Measurements from ENCODE around the gene ARHGAP19. TPM values are rescaled to one million over a fixed set of nuclear protein-coding genes. Genes with fewer than 3 reads are reported as not detected.

The ARHGAP19 gene
- total and polyA plus RNA-seq, 3 experiments from 2014 or later, result 8.9 to 26.5 (median 23.3) TPM

- peaks cover 0 to 1% of the 10 kb centered on the region in 2 donors for H3K27me3 Mint-ChIP-seq
- Histone ChIP-seq H3K36me3 (ENCODE audit: insufficient read depth, low read length) (no peaks in the 10 kb centered on the region), H3K27me3 (ENCODE audit: insufficient read depth, low read length, poor library complexity, severe bottlenecking) (no peaks in the 10 kb centered on the region), H3K9me3 (ENCODE audit: low read length) (no peaks in the 10 kb centered on the region), H3K4me1 (ENCODE audit: insufficient read depth, low read length) (no peaks in the 10 kb centered on the region), H3K4me3 (ENCODE audit: low read length) (no peak overlapping the region), H3K27ac (ENCODE audit: low read depth, low read length) (no peak overlapping the region)
- no peaks in the 10 kb centered on the region for H3K9me3 Mint-ChIP-seq
- no peaks in the 10 kb centered on the region for H3K36me3 Mint-ChIP-seq
- H3K4me1 Mint-ChIP-seq, result no peaks in the 10 kb centered on the region
- ChIA-PET POLR2A (no interaction called here), CTCF (interaction anchor here (1.4 kb wide), 1 partner anchor 11 kb away, joined by 4 read pairs; the partner anchor contains the start of gene FRAT1)
- peak overlapping the region in 3 of 8 donors; percentile 3 to 40 (median 17) for H3K27ac Mint-ChIP-seq
- H3K4me3 Mint-ChIP-seq, result no peak overlapping the region
- no peak for DNase-seq
These were observed 15.7 kb upstream of the ARHGAP19 start for GRCh38 chr10:97307866-97308780.

- Histone ChIP-seq H3K9me3 (ENCODE audit: low read length) (no peaks in the 10 kb centered on the region), H3K27ac (ENCODE audit: low read depth, low read length) (no peak overlapping the region), H3K36me3 (ENCODE audit: insufficient read depth, low read length) (no peaks in the 10 kb centered on the region), H3K27me3 (ENCODE audit: insufficient read depth, low read length, poor library complexity, severe bottlenecking) (no peaks in the 10 kb centered on the region), H3K4me1 (ENCODE audit: insufficient read depth, low read length) (no peaks in the 10 kb centered on the region), H3K4me3 (ENCODE audit: low read length) (no peak overlapping the region)
- Mint-ChIP-seq H3K4me3 (no peak overlapping the region), H3K9me3 (no peaks in the 10 kb centered on the region), H3K4me1 (no peaks in the 10 kb centered on the region), H3K27ac (no peak overlapping the region), H3K27me3 (peaks cover 0 to 1% of the 10 kb centered on the region in 2 donors), H3K36me3 (no peaks in the 10 kb centered on the region)
- POLR2A ChIA-PET, result no interaction called here
- no peak for DNase-seq
- CTCF ChIA-PET, result interaction anchor here (1.4 kb wide), 1 partner anchor 11 kb away, joined by 4 read pairs; the partner anchor contains the start of gene FRAT1
These were observed 15.0 kb upstream of the ARHGAP19 start for GRCh38 chr10:97307441-97307840.

GRCh38 chr10:97302088-97302791, 9.8 kb upstream of the ARHGAP19 start:
- ChIA-PET POLR2A (no interaction called here), CTCF (no interaction called here)
- H3K27me3 ChIP-seq (ENCODE audit: insufficient read depth, low read length, poor library complexity, severe bottlenecking), result no peaks in the 10 kb centered on the region
- peaks cover 0 to 5% (median 0%) of the 10 kb centered on the region in 3 donors for H3K36me3 Mint-ChIP-seq
- H3K4me3 Mint-ChIP-seq, result no peak overlapping the region
- no peak for DNase-seq
- H3K27me3 Mint-ChIP-seq, result peaks cover 0 to 1% of the 10 kb centered on the region in 2 donors
- no peaks in the 10 kb centered on the region for H3K36me3 ChIP-seq (ENCODE audit: insufficient read depth, low read length)
- no peak overlapping the region for H3K27ac Mint-ChIP-seq
- H3K4me3 ChIP-seq (ENCODE audit: low read length), result no peak overlapping the region
- no peaks in the 10 kb centered on the region for H3K9me3 ChIP-seq (ENCODE audit: low read length)
- no peak overlapping the region for H3K27ac ChIP-seq (ENCODE audit: low read depth, low read length)
- H3K9me3 Mint-ChIP-seq, result no peaks in the 10 kb centered on the region
- H3K4me1 ChIP-seq (ENCODE audit: insufficient read depth, low read length), result no peaks in the 10 kb centered on the region
- H3K4me1 Mint-ChIP-seq, result no peaks in the 10 kb centered on the region

- Mint-ChIP-seq H3K36me3 (peaks cover 0 to 5% (median 0%) of the 10 kb centered on the region in 3 donors), H3K9me3 (no peaks in the 10 kb centered on the region), H3K27me3 (peaks cover 0 to 2% of the 10 kb centered on the region in 2 donors), H3K4me3 (no peak overlapping the region), H3K27ac (peak overlapping the region in 1 of 8 donors; percentile 26), H3K4me1 (no peaks in the 10 kb centered on the region)
- ChIA-PET CTCF (no interaction called here), POLR2A (no interaction called here)
- Histone ChIP-seq H3K27ac (ENCODE audit: low read depth, low read length) (no peak overlapping the region), H3K4me3 (ENCODE audit: low read length) (no peak overlapping the region), H3K27me3 (ENCODE audit: insufficient read depth, low read length, poor library complexity, severe bottlenecking) (no peaks in the 10 kb centered on the region), H3K4me1 (ENCODE audit: insufficient read depth, low read length) (no peaks in the 10 kb centered on the region), H3K36me3 (ENCODE audit: insufficient read depth, low read length) (no peaks in the 10 kb centered on the region), H3K9me3 (ENCODE audit: low read length) (no peaks in the 10 kb centered on the region)
- DNase-seq, result no peak
These were observed 8.5 kb upstream of the ARHGAP19 start for GRCh38 chr10:97300980-97301379.

GRCh38 chr10:97298223-97298571, 5.8 kb upstream of the ARHGAP19 start:
- peak overlapping the region; percentile 39 for H3K27ac ChIP-seq (ENCODE audit: low read depth, low read length)
- H3K9me3 ChIP-seq (ENCODE audit: low read length), result no peaks in the 10 kb centered on the region
- Mint-ChIP-seq H3K9me3 (no peaks in the 10 kb centered on the region), H3K36me3 (peaks cover 0 to 5% (median 0%) of the 10 kb centered on the region in 3 donors), H3K27me3 (peaks cover 2 to 3% of the 10 kb centered on the region in 2 donors), H3K27ac (no peak overlapping the region), H3K4me1 (no peaks in the 10 kb centered on the region), H3K4me3 (no peak overlapping the region)
- no peaks in the 10 kb centered on the region for H3K27me3 ChIP-seq (ENCODE audit: insufficient read depth, low read length, poor library complexity, severe bottlenecking)
- ChIA-PET POLR2A (no interaction called here), CTCF (no interaction called here)
- DNase-seq, result no peak
- H3K4me3 ChIP-seq (ENCODE audit: low read length), result no peak overlapping the region
- no peaks in the 10 kb centered on the region for H3K36me3 ChIP-seq (ENCODE audit: insufficient read depth, low read length)
- no peaks in the 10 kb centered on the region for H3K4me1 ChIP-seq (ENCODE audit: insufficient read depth, low read length)

GRCh38 chr10:97297556-97298222, 5.3 kb upstream of the ARHGAP19 start:
- H3K27ac Mint-ChIP-seq, result no peak overlapping the region
- no peak overlapping the region for H3K4me3 Mint-ChIP-seq
- CTCF ChIA-PET, result no interaction called here
- H3K9me3 Mint-ChIP-seq, result no peaks in the 10 kb centered on the region
- no peaks in the 10 kb centered on the region for H3K36me3 ChIP-seq (ENCODE audit: insufficient read depth, low read length)
- peaks cover 2 to 3% (median 2%) of the 10 kb centered on the region in 3 donors for H3K4me1 Mint-ChIP-seq
- peaks cover 0 to 5% (median 0%) of the 10 kb centered on the region in 3 donors for H3K36me3 Mint-ChIP-seq
- H3K27me3 Mint-ChIP-seq, result peaks cover 2 to 3% of the 10 kb centered on the region in 2 donors
- POLR2A ChIA-PET, result no interaction called here
- no peak for DNase-seq
- no peak overlapping the region for H3K4me3 ChIP-seq (ENCODE audit: low read length)
- no peaks in the 10 kb centered on the region for H3K9me3 ChIP-seq (ENCODE audit: low read length)
- H3K4me1 ChIP-seq (ENCODE audit: insufficient read depth, low read length), result no peaks in the 10 kb centered on the region
- H3K27ac ChIP-seq (ENCODE audit: low read depth, low read length), result peak overlapping the region; percentile 39
- no peaks in the 10 kb centered on the region for H3K27me3 ChIP-seq (ENCODE audit: insufficient read depth, low read length, poor library complexity, severe bottlenecking)

- Histone ChIP-seq H3K4me1 (ENCODE audit: insufficient read depth, low read length) (peaks cover 7% of the 10 kb centered on the region), H3K27ac (ENCODE audit: low read depth, low read length) (no peak overlapping the region), H3K36me3 (ENCODE audit: insufficient read depth, low read length) (no peaks in the 10 kb centered on the region), H3K27me3 (ENCODE audit: insufficient read depth, low read length, poor library complexity, severe bottlenecking) (no peaks in the 10 kb centered on the region), H3K9me3 (ENCODE audit: low read length) (no peaks in the 10 kb centered on the region), H3K4me3 (ENCODE audit: low read length) (no peak overlapping the region)
- CTCF ChIA-PET, result interaction anchor here (1.5 to 1.8 kb wide), 3 partner anchors 26 to 108 kb away, joined by 4 to 6 read pairs (median 5); partner anchors contain the start of genes FRAT1 and RRP12
- peaks cover 2 to 3% of the 10 kb centered on the region in 2 donors for H3K27me3 Mint-ChIP-seq
- POLR2A ChIA-PET, result interaction anchor here (1.6 kb wide), 1 partner anchor 27 kb away, joined by 6 read pairs; the partner anchor contains the start of gene FRAT1
- peaks cover 0 to 9% (median 0%) of the 10 kb centered on the region in 3 donors for H3K36me3 Mint-ChIP-seq
- peaks cover 20 to 28% (median 25%) of the 10 kb centered on the region in 3 donors for H3K4me1 Mint-ChIP-seq
- peak overlapping the region; percentile 89 to 99 (median 94) for H3K4me3 Mint-ChIP-seq
- H3K27ac Mint-ChIP-seq, result peak overlapping the region; percentile 43 to 96 (median 80)
- peaks cover 0 to 1% (median 0%) of the 10 kb centered on the region in 5 donors for H3K9me3 Mint-ChIP-seq
- no peak for DNase-seq
These were observed 393 bp upstream of the ARHGAP19 start for GRCh38 chr10:97292862-97293198.

All from CD8-positive, alpha-beta memory T cell (primary cell).